Measurements from ENCODE around the gene HIRA.

HIRA gene

GRCh38 chr22:19470010-19470409, 38.5 kb upstream of the HIRA start:
- Histone ChIP-seq H3K27me3 (ENCODE audit: control insufficient read depth, insufficient read depth, low read length) (no peaks in the 10 kb centered on the region), H3K27ac (ENCODE audit: low read depth, low read length) (no peak overlapping the region), H3K4me3 (ENCODE audit: low read length) (no peak overlapping the region), H3K36me3 (ENCODE audit: control insufficient read depth, insufficient read depth, low read length) (peaks cover 70% of the 10 kb centered on the region), H3K9ac (ENCODE audit: low read length) (no peak overlapping the region), H3K4me1 (ENCODE audit: control insufficient read depth, insufficient read depth, low read length) (no peaks in the 10 kb centered on the region)

GRCh38 chr22:19469421-19469820, 37.9 kb upstream of the HIRA start:
- Histone ChIP-seq H3K27ac (ENCODE audit: low read depth, low read length) (no peak overlapping the region), H3K4me1 (ENCODE audit: control insufficient read depth, insufficient read depth, low read length) (no peaks in the 10 kb centered on the region), H3K36me3 (ENCODE audit: control insufficient read depth, insufficient read depth, low read length) (peaks cover 72% of the 10 kb centered on the region), H3K27me3 (ENCODE audit: control insufficient read depth, insufficient read depth, low read length) (no peaks in the 10 kb centered on the region), H3K9ac (ENCODE audit: low read length) (no peak overlapping the region), H3K4me3 (ENCODE audit: low read length) (no peak overlapping the region)

GRCh38 chr22:19467912-19468311, 36.4 kb upstream of the HIRA start:
- H3K4me1 ChIP-seq (ENCODE audit: control insufficient read depth, insufficient read depth, low read length) = no peaks in the 10 kb centered on the region
- no peak overlapping the region for H3K27ac ChIP-seq (ENCODE audit: low read depth, low read length)
- H3K4me3 ChIP-seq (ENCODE audit: low read length) = no peak overlapping the region
- no peaks in the 10 kb centered on the region for H3K27me3 ChIP-seq (ENCODE audit: control insufficient read depth, insufficient read depth, low read length)
- H3K9ac ChIP-seq (ENCODE audit: low read length) = no peak overlapping the region
- peaks cover 73% of the 10 kb centered on the region for H3K36me3 ChIP-seq (ENCODE audit: control insufficient read depth, insufficient read depth, low read length)

GRCh38 chr22:19466848-19467752, 35.6 kb upstream of the HIRA start:
- no peak overlapping the region for H3K9ac ChIP-seq (ENCODE audit: low read length)
- no peaks in the 10 kb centered on the region for H3K4me1 ChIP-seq (ENCODE audit: control insufficient read depth, insufficient read depth, low read length)
- H3K36me3 ChIP-seq (ENCODE audit: control insufficient read depth, insufficient read depth, low read length) = peaks cover 67% of the 10 kb centered on the region
- H3K27ac ChIP-seq (ENCODE audit: low read depth, low read length) = no peak overlapping the region
- no peak overlapping the region for H3K4me3 ChIP-seq (ENCODE audit: low read length)
- no peaks in the 10 kb centered on the region for H3K27me3 ChIP-seq (ENCODE audit: control insufficient read depth, insufficient read depth, low read length)

GRCh38 chr22:19466126-19466716, 34.7 kb upstream of the HIRA start:
- Histone ChIP-seq H3K27me3 (ENCODE audit: control insufficient read depth, insufficient read depth, low read length) (no peaks in the 10 kb centered on the region), H3K4me1 (ENCODE audit: control insufficient read depth, insufficient read depth, low read length) (no peaks in the 10 kb centered on the region), H3K4me3 (ENCODE audit: low read length) (no peak overlapping the region), H3K9ac (ENCODE audit: low read length) (no peak overlapping the region), H3K27ac (ENCODE audit: low read depth, low read length) (no peak overlapping the region), H3K36me3 (ENCODE audit: control insufficient read depth, insufficient read depth, low read length) (peaks cover 61% of the 10 kb centered on the region)

- Histone ChIP-seq H3K4me3 (ENCODE audit: low read length) (no peak overlapping the region), H3K27ac (ENCODE audit: low read depth, low read length) (no peak overlapping the region), H3K36me3 (ENCODE audit: control insufficient read depth, insufficient read depth, low read length) (peaks cover 55% of the 10 kb centered on the region), H3K4me1 (ENCODE audit: control insufficient read depth, insufficient read depth, low read length) (no peaks in the 10 kb centered on the region), H3K9ac (ENCODE audit: low read length) (no peak overlapping the region), H3K27me3 (ENCODE audit: control insufficient read depth, insufficient read depth, low read length) (no peaks in the 10 kb centered on the region)
Measured at GRCh38 chr22:19464975-19465374, 33.4 kb upstream of the HIRA start.

- Histone ChIP-seq H3K36me3 (ENCODE audit: control insufficient read depth, insufficient read depth, low read length) (peaks cover 50% of the 10 kb centered on the region), H3K27me3 (ENCODE audit: control insufficient read depth, insufficient read depth, low read length) (no peaks in the 10 kb centered on the region), H3K9ac (ENCODE audit: low read length) (no peak overlapping the region), H3K4me1 (ENCODE audit: control insufficient read depth, insufficient read depth, low read length) (no peaks in the 10 kb centered on the region), H3K27ac (ENCODE audit: low read depth, low read length) (no peak overlapping the region), H3K4me3 (ENCODE audit: low read length) (no peak overlapping the region)
Measured at GRCh38 chr22:19464546-19464945, 33.0 kb upstream of the HIRA start.

GRCh38 chr22:19463491-19464469, 32.2 kb upstream of the HIRA start:
- Histone ChIP-seq H3K9ac (ENCODE audit: low read length) (no peak overlapping the region), H3K27ac (ENCODE audit: low read depth, low read length) (no peak overlapping the region), H3K36me3 (ENCODE audit: control insufficient read depth, insufficient read depth, low read length) (peaks cover 43% of the 10 kb centered on the region)

GRCh38 chr22:19463008-19463407, 31.5 kb upstream of the HIRA start:
- no peaks in the 10 kb centered on the region for H3K4me1 ChIP-seq (ENCODE audit: control insufficient read depth, insufficient read depth, low read length)
- no peak overlapping the region for H3K9ac ChIP-seq (ENCODE audit: low read length)
- H3K27ac ChIP-seq (ENCODE audit: low read depth, low read length) = no peak overlapping the region
- H3K27me3 ChIP-seq (ENCODE audit: control insufficient read depth, insufficient read depth, low read length) = no peaks in the 10 kb centered on the region
- peaks cover 37% of the 10 kb centered on the region for H3K36me3 ChIP-seq (ENCODE audit: control insufficient read depth, insufficient read depth, low read length)
- H3K4me3 ChIP-seq (ENCODE audit: low read length) = no peak overlapping the region

More at GRCh38 chr22:19463491-19464469, 32.2 kb upstream of the HIRA start:
- Histone ChIP-seq H3K27me3 (ENCODE audit: control insufficient read depth, insufficient read depth, low read length) (no peaks in the 10 kb centered on the region), H3K4me1 (ENCODE audit: control insufficient read depth, insufficient read depth, low read length) (no peaks in the 10 kb centered on the region), H3K4me3 (ENCODE audit: low read length) (no peak overlapping the region)

- Histone ChIP-seq H3K27me3 (ENCODE audit: control insufficient read depth, insufficient read depth, low read length) (no peaks in the 10 kb centered on the region), H3K36me3 (ENCODE audit: control insufficient read depth, insufficient read depth, low read length) (peaks cover 27% of the 10 kb centered on the region), H3K9ac (ENCODE audit: low read length) (no peak overlapping the region), H3K4me3 (ENCODE audit: low read length) (no peak overlapping the region), H3K27ac (ENCODE audit: low read depth, low read length) (no peak overlapping the region), H3K4me1 (ENCODE audit: control insufficient read depth, insufficient read depth, low read length) (no peaks in the 10 kb centered on the region)
Measured at GRCh38 chr22:19461506-19461905, 30.0 kb upstream of the HIRA start.

GRCh38 chr22:19460036-19460435, 28.5 kb upstream of the HIRA start:
- Histone ChIP-seq H3K27ac (ENCODE audit: low read depth, low read length) (no peak overlapping the region), H3K4me3 (ENCODE audit: low read length) (no peak overlapping the region), H3K27me3 (ENCODE audit: control insufficient read depth, insufficient read depth, low read length) (no peaks in the 10 kb centered on the region), H3K4me1 (ENCODE audit: control insufficient read depth, insufficient read depth, low read length) (no peaks in the 10 kb centered on the region), H3K9ac (ENCODE audit: low read length) (no peak overlapping the region), H3K36me3 (ENCODE audit: control insufficient read depth, insufficient read depth, low read length) (peaks cover 23% of the 10 kb centered on the region)

- no peak overlapping the region for H3K9ac ChIP-seq (ENCODE audit: low read length)
- H3K27ac ChIP-seq (ENCODE audit: low read depth, low read length) = no peak overlapping the region
- no peak overlapping the region for H3K4me3 ChIP-seq (ENCODE audit: low read length)
- no peaks in the 10 kb centered on the region for H3K4me1 ChIP-seq (ENCODE audit: control insufficient read depth, insufficient read depth, low read length)
- H3K27me3 ChIP-seq (ENCODE audit: control insufficient read depth, insufficient read depth, low read length) = no peaks in the 10 kb centered on the region
- H3K36me3 ChIP-seq (ENCODE audit: control insufficient read depth, insufficient read depth, low read length) = peaks cover 14% of the 10 kb centered on the region
Measured at GRCh38 chr22:19457828-19458428, 26.4 kb upstream of the HIRA start.

Measured in rectal smooth muscle tissue (tissue), 1 donor.